HG02973 (cell line): ENCODE results near the gene MAN1A1.
A peak's percentile ranks its signal among the peaks of the same experiment; 100 is the strongest.

ENCODE experiments used
- ATAC-seq: cut with Tn5 transposase; IDR thresholded peaks from one replicate; pipeline ENCODE4 v1.9.1; 2021; ENCODE audit warnings: moderate library complexity; ENCODE audit not compliant: unreplicated experiment

Gene MAN1A1

GRCh38 chr6:119326291-119327005, 23.1 kb downstream of the MAN1A1 start:
- no peak for ATAC-seq

GRCh38 chr6:119325559-119326265, 23.8 kb downstream of the MAN1A1 start:
- no peak for ATAC-seq

- no peak for ATAC-seq
Measured at GRCh38 chr6:119324718-119325117, 24.8 kb downstream of the MAN1A1 start.

- ATAC-seq, result no peak
Measured at GRCh38 chr6:119323931-119324330, 25.6 kb downstream of the MAN1A1 start.

- no peak for ATAC-seq
Measured at GRCh38 chr6:119323478-119323877, 26.1 kb downstream of the MAN1A1 start.

GRCh38 chr6:119322715-119323350, 26.7 kb downstream of the MAN1A1 start:
- no peak for ATAC-seq

GRCh38 chr6:119322034-119322433, 27.5 kb downstream of the MAN1A1 start:
- no peak for ATAC-seq

- ATAC-seq, result no peak
Measured at GRCh38 chr6:119319694-119320093, 29.9 kb downstream of the MAN1A1 start.

- ATAC-seq, result no peak
Measured at GRCh38 chr6:119318730-119319129, 30.8 kb downstream of the MAN1A1 start.

GRCh38 chr6:119318176-119318575, 31.4 kb downstream of the MAN1A1 start:
- no peak for ATAC-seq

GRCh38 chr6:119317007-119317406, 32.6 kb downstream of the MAN1A1 start:
- no peak for ATAC-seq

- ATAC-seq, result peak; percentile 62
Measured at GRCh38 chr6:119314885-119315272, 34.7 kb downstream of the MAN1A1 start.

- peak; percentile 68 for ATAC-seq
Measured at GRCh38 chr6:119313937-119314884, 35.4 kb downstream of the MAN1A1 start.

- peak; percentile 25 for ATAC-seq
Measured at GRCh38 chr6:119312875-119313338, 36.7 kb downstream of the MAN1A1 start.

GRCh38 chr6:119312441-119312840, 37.1 kb downstream of the MAN1A1 start:
- ATAC-seq, result no peak

GRCh38 chr6:119311514-119312142, 37.9 kb downstream of the MAN1A1 start:
- no peak for ATAC-seq

- no peak for ATAC-seq
Measured at GRCh38 chr6:119310486-119311036, 39.0 kb downstream of the MAN1A1 start.

GRCh38 chr6:119308991-119309657, 40.4 kb downstream of the MAN1A1 start:
- ATAC-seq, result no peak

GRCh38 chr6:119308048-119308570, 41.5 kb downstream of the MAN1A1 start:
- no peak for ATAC-seq
